H1 (cell line): Measurements from ENCODE around the gene DMGDH. TPM values are rescaled to one million over a fixed set of nuclear protein-coding genes. Genes with fewer than 3 reads are reported as not detected.

Source experiments
- CHD7 ChIP-seq: fragments of 300-600 bp; sonication (generic); IDR thresholded peaks from 2 replicates; pipeline ENCODE4 v1.7.1; 2012; ENCODE audit warnings: low read length, moderate library complexity, mild to moderate bottlenecking, inconsistent platforms; ENCODE audit not compliant: insufficient replicate concordance
- EGR1 ChIP-seq: IDR thresholded peaks from 2 replicates; pipeline ENCODE4 v1.6.1; 2011; ENCODE audit warnings: low read depth, low read length, borderline replicate concordance
- PHF8 ChIP-seq: fragments of 200-600 bp; sonication (generic); conservative IDR thresholded peaks from 2 replicates; pipeline ENCODE4 v1.7.1; 2012; ENCODE audit warnings: low read depth, mild to moderate bottlenecking, inconsistent platforms, low read length, moderate library complexity
- RBBP5 ChIP-seq: IDR thresholded peaks from 2 replicates; pipeline ENCODE4 v1.7.1; 2012; ENCODE audit warnings: low read depth, mild to moderate bottlenecking, inconsistent platforms, low read length, moderate library complexity, borderline replicate concordance
- SP2 ChIP-seq: IDR thresholded peaks from 2 replicates; pipeline ENCODE4 v1.6.1; 2012; ENCODE audit warnings: mild to moderate bottlenecking, low read length, inconsistent platforms
- YY1 ChIP-seq: IDR thresholded peaks from 2 replicates; pipeline ENCODE4 v1.6.1; 2011; ENCODE audit warnings: low read depth, mild to moderate bottlenecking, low read length
- polyA plus RNA-seq, 7 experiments: library from polyadenylated mRNA; depleted of rRNA in 3 of 7; stranded (reverse) in 5 of 7; unstranded in 2 of 7; fragments of >200 nt in 5 of 7; fragments of 200-250 nt in 2 of 7; gene quantifications; 1 replicate in 5 of 7; 2 replicates in 1 of 7; 4 replicates in 1 of 7; pipeline versions ENCODE4 v1.2.1 to v1.2.3, GENCODE V29; 2011 to 2013; ENCODE audit warnings: missing spikeins in 2 of 7, mixed read lengths in 2 of 7
- total RNA-seq: library from RNA; stranded (reverse); fragmentation: NEBNext Ultra II Directional; extraction: Animal tissue kit (Norgen Biotek cat#: 25700); gene quantifications from 2 replicates; pipeline ENCODE4 v1.2.1, GENCODE V29; 2021
- TF ChIP-seq, protein P1 (sequence below): IDR thresholded peaks from 2 replicates; pipeline ENCODE4 v1.6.1; 2011; ENCODE audit warnings: low read depth, mild to moderate bottlenecking, low read length; ENCODE audit not compliant: insufficient read depth

DMGDH gene
- total and polyA plus RNA-seq, 2 of the 8 experiments (the other 6 are each of a cell fraction or from before 2014, with no cell fraction given) = 0.15 TPM; not detected in 1

- TF ChIP-seq CHD7 (no peak), RBBP5 (no peak), EGR1 (no peak), PHF8 (no peak), YY1 (no peak), SP2 (no peak)
- TF ChIP-seq, protein P1, sequence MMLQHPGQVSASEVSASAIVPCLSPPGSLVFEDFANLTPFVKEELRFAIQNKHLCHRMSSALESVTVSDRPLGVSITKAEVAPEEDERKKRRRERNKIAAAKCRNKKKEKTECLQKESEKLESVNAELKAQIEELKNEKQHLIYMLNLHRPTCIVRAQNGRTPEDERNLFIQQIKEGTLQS = no peak
Observed at GRCh38 chr5:79105868-79106267, 36.4 kb upstream of the DMGDH start (continued).
